Brain microvascular endothelial cell (primary cell): Measurements from ENCODE around the gene TMEM238L.

Experiments used
- DNase-seq: peaks from one replicate; pipeline ENCODE4 v3.0.0-alpha.2; 2020
- H3K27ac ChIP-seq: fragments of 250-450 bp; sonication (Bioruptor Pico); 2 replicates; pipeline ENCODE4 v1.5.1; 2020; ENCODE audit warnings: mild to moderate bottlenecking, moderate library complexity
- H3K27me3 ChIP-seq: fragments of 250-450 bp; sonication (Bioruptor Pico); replicated peaks from 2 replicates; pipeline ENCODE4 v1.5.1; 2020; ENCODE audit warnings: mild to moderate bottlenecking
- H3K36me3 ChIP-seq: fragments of 250-450 bp; sonication (Bioruptor Pico); replicated peaks from 2 replicates; pipeline ENCODE4 v1.5.1; 2020; ENCODE audit warnings: mild to moderate bottlenecking
- H3K4me3 ChIP-seq: 2 replicates; pipeline ENCODE4 v1.5.1; 2011; ENCODE audit warnings: low read depth, mild to moderate bottlenecking, control low read depth, low read length, moderate library complexity
- CTCF ChIP-seq: IDR thresholded peaks from 2 replicates; pipeline ENCODE4 v1.5.1; 2011; ENCODE audit warnings: low read depth, mild to moderate bottlenecking, moderate library complexity, low read length, control low read depth, inconsistent platforms; ENCODE audit errors: missing control alignments
- in situ Hi-C: cut with HindIII; loops from 2 replicates; pipeline ENCODE4 v1.10.0; 2017; ENCODE audit warnings: low sequenced_read_pairs, low pct_ligation_motif_present

The TMEM238L gene

GRCh38 chr17:10842658-10843057 lies 38.8 kb upstream of the TMEM238L start:
- H3K36me3 ChIP-seq, result no peaks in the 10 kb centered on the region
- no peak for DNase-seq
- no peak overlapping the region for H3K4me3 ChIP-seq
- in situ Hi-C loops, result no loop called here
- H3K27me3 ChIP-seq, result no peaks in the 10 kb centered on the region
- H3K27ac ChIP-seq, result no peak overlapping the region
- no peak for TF ChIP-seq CTCF

GRCh38 chr17:10838682-10839081 lies 34.8 kb upstream of the TMEM238L start:
- no peak overlapping the region for H3K4me3 ChIP-seq
- no peak for DNase-seq
- no peak overlapping the region for H3K27ac ChIP-seq
- no peak for TF ChIP-seq CTCF
- no peaks in the 10 kb centered on the region for H3K36me3 ChIP-seq
- no peaks in the 10 kb centered on the region for H3K27me3 ChIP-seq
- in situ Hi-C loops, result no loop called here

- in situ Hi-C loops, result no loop called here
- TF ChIP-seq CTCF, result no peak
- Histone ChIP-seq H3K27ac (no peak within 1 kb of the TSS), H3K36me3 (no peaks in the 10 kb centered on the region), H3K27me3 (no peaks in the 10 kb centered on the region), H3K4me3 (no peak within 1 kb of the TSS)
- no peak for DNase-seq
These were observed 34.0 kb upstream of the TMEM238L start, which contains the start of gene PIRT for GRCh38 chr17:10837921-10838320. Gene PIRT (minus strand): TSS chr17:10838087. CDS start chr17:10825645, 12,442 bp downstream.

- Histone ChIP-seq H3K27me3 (no peaks in the 10 kb centered on the region), H3K4me3 (no peak overlapping the region), H3K27ac (no peak overlapping the region), H3K36me3 (no peaks in the 10 kb centered on the region)
- no peak for TF ChIP-seq CTCF
- in situ Hi-C loops, result no loop called here
- no peak for DNase-seq
These were observed 33.2 kb upstream of the TMEM238L start for GRCh38 chr17:10836966-10837590.

GRCh38 chr17:10836145-10836544 lies 32.2 kb upstream of the TMEM238L start:
- Histone ChIP-seq H3K27me3 (no peaks in the 10 kb centered on the region), H3K27ac (no peak overlapping the region), H3K4me3 (no peak overlapping the region), H3K36me3 (no peaks in the 10 kb centered on the region)
- DNase-seq, result no peak
- in situ Hi-C loops, result no loop called here
- TF ChIP-seq CTCF, result no peak

GRCh38 chr17:10831696-10832095 lies 27.8 kb upstream of the TMEM238L start:
- Histone ChIP-seq H3K27ac (no peak overlapping the region), H3K27me3 (no peaks in the 10 kb centered on the region), H3K4me3 (no peak overlapping the region), H3K36me3 (no peaks in the 10 kb centered on the region)
- DNase-seq, result no peak
- TF ChIP-seq CTCF, result no peak
- in situ Hi-C loops, result no loop called here
